HG03135 (cell line): ENCODE results near the gene CCL13.
A peak's percentile ranks its signal among the peaks of the same experiment; 100 is the strongest.

ENCODE experiments used
- ATAC-seq: cut with Tn5 transposase; IDR thresholded peaks from one replicate; pipeline ENCODE4 v1.9.1; 2021; ENCODE audit warnings: mild to moderate bottlenecking, moderate library complexity; ENCODE audit not compliant: unreplicated experiment

Gene CCL13

GRCh38 chr17:34361478-34362061 lies 5.3 kb downstream of the CCL13 start:
- ATAC-seq: peak; percentile 74

- no peak for ATAC-seq
These were observed 6.9 kb downstream of the CCL13 start, which contains the start of gene CCL1 for GRCh38 chr17:34363183-34363661. CCL1 (minus strand) TSS chr17:34363233; CDS start chr17:34363161, 72 bp downstream.

- no peak for ATAC-seq
These were observed 8.5 kb downstream of the CCL13 start for GRCh38 chr17:34364751-34365150.

- ATAC-seq: no peak
These were observed 9.1 kb downstream of the CCL13 start for GRCh38 chr17:34365340-34365739.

- no peak for ATAC-seq
These were observed 9.7 kb downstream of the CCL13 start for GRCh38 chr17:34366010-34366409.

- no peak for ATAC-seq
These were observed 10.3 kb downstream of the CCL13 start for GRCh38 chr17:34366529-34367107.

- ATAC-seq: no peak
These were observed 11.4 kb downstream of the CCL13 start for GRCh38 chr17:34367486-34368195.

GRCh38 chr17:34368196-34368945 lies 12.1 kb downstream of the CCL13 start:
- ATAC-seq: no peak

GRCh38 chr17:34368946-34369500 lies 12.7 kb downstream of the CCL13 start:
- no peak for ATAC-seq

GRCh38 chr17:34369571-34369970 lies 13.3 kb downstream of the CCL13 start:
- no peak for ATAC-seq

GRCh38 chr17:34370376-34370996 lies 14.2 kb downstream of the CCL13 start:
- ATAC-seq: no peak

- ATAC-seq: no peak
These were observed 14.7 kb downstream of the CCL13 start for GRCh38 chr17:34370997-34371395.

- ATAC-seq: no peak
These were observed 15.3 kb downstream of the CCL13 start for GRCh38 chr17:34371405-34372100.

GRCh38 chr17:34374457-34374856 lies 18.2 kb downstream of the CCL13 start:
- no peak for ATAC-seq

GRCh38 chr17:34375426-34375997 lies 19.2 kb downstream of the CCL13 start:
- ATAC-seq: no peak

GRCh38 chr17:34377078-34377823 lies 21.0 kb downstream of the CCL13 start:
- no peak for ATAC-seq

- ATAC-seq: peak; percentile 69
These were observed 22.4 kb downstream of the CCL13 start for GRCh38 chr17:34378664-34379101.

- no peak for ATAC-seq
These were observed 23.6 kb downstream of the CCL13 start for GRCh38 chr17:34379868-34380267.

- ATAC-seq: no peak
These were observed 26.4 kb downstream of the CCL13 start for GRCh38 chr17:34382621-34383124.
